SK-N-SH treated with all-trans-retinoic acid at 6 μM for 48 hours (cell line): Measurements from ENCODE around the gene PLEKHA3.
"Not testable (repeated sequence)": the region's sequence is repeated elsewhere in the genome, so short reads cannot be mapped to it uniquely, and the experiment has no call there.

Source experiments
- ATAC-seq: fragments of 200-7000 bp; cut with Tn5 transposase; 3 replicates; pipeline ENCODE4 v1.9.1; 2020; ENCODE audit warnings: mild to moderate bottlenecking, moderate library complexity
- ARNTL ChIP-seq: fragments of 450-650 bp; formaldehyde crosslinking; IDR thresholded peaks from 2 replicates; pipeline ENCODE4 v1.5.0; 2020; ENCODE audit warnings: low read depth, mild to moderate bottlenecking, moderate library complexity, borderline replicate concordance
- BACH2 ChIP-seq: fragments of 250-450 bp; sonication (Bioruptor Pico); IDR thresholded peaks from 2 replicates; pipeline ENCODE4 v1.9.0; 2021; ENCODE audit warnings: mild to moderate bottlenecking, borderline replicate concordance
- CREB5 ChIP-seq: fragments of 250-450 bp; sonication (Bioruptor Pico); IDR thresholded peaks from 2 replicates; pipeline ENCODE4 v1.5.1; 2020; ENCODE audit warnings: low read depth, mild to moderate bottlenecking, moderate library complexity
- CSDC2 ChIP-seq: fragments of 250-450 bp; sonication (Bioruptor Pico); IDR thresholded peaks from 2 replicates; pipeline ENCODE4 v1.5.0; 2020; ENCODE audit warnings: mild to moderate bottlenecking, moderate library complexity
- CSRNP3 ChIP-seq: fragments of 250-450 bp; sonication (Bioruptor Pico); IDR thresholded peaks from 2 replicates; pipeline ENCODE4 v1.5.1; 2021; ENCODE audit warnings: mild to moderate bottlenecking, moderate library complexity
- ESRRG ChIP-seq: fragments of 250-450 bp; sonication (Bioruptor Pico); IDR thresholded peaks from 2 replicates; pipeline ENCODE4 v1.6.1; 2021; ENCODE audit warnings: mild to moderate bottlenecking
- GLIS3 ChIP-seq: fragments of 250-450 bp; sonication (Bioruptor Pico); IDR thresholded peaks from 2 replicates; pipeline ENCODE4 v1.5.0; 2020; ENCODE audit warnings: mild to moderate bottlenecking, moderate library complexity
- OSR1 ChIP-seq: fragments of 250-450 bp; sonication (Bioruptor Pico); IDR thresholded peaks from 2 replicates; pipeline ENCODE4 v1.8.0; 2022; ENCODE audit warnings: moderate library complexity, mild to moderate bottlenecking, inconsistent platforms
- PPARA ChIP-seq: fragments of 250-450 bp; sonication (Bioruptor Pico); IDR thresholded peaks from 2 replicates; pipeline ENCODE4 v1.5.0; 2020; ENCODE audit warnings: mild to moderate bottlenecking, borderline replicate concordance
- RARB ChIP-seq: fragments of 250-450 bp; sonication (Bioruptor Pico); IDR thresholded peaks from 2 replicates; pipeline ENCODE4 v1.8.0; 2021; ENCODE audit warnings: mild to moderate bottlenecking, moderate library complexity
- SNAI2 ChIP-seq: fragments of 250-450 bp; sonication (Bioruptor Pico); IDR thresholded peaks from 2 replicates; pipeline ENCODE4 v1.5.0; 2020; ENCODE audit warnings: mild to moderate bottlenecking, moderate library complexity
- TCF4 ChIP-seq: fragments of 250-450 bp; sonication (Bioruptor Pico); IDR thresholded peaks from 2 replicates; pipeline ENCODE4 v1.8.0; 2021; ENCODE audit warnings: mild to moderate bottlenecking, moderate library complexity, borderline replicate concordance
- TOX ChIP-seq: fragments of 250-450 bp; sonication (Bioruptor Pico); IDR thresholded peaks from 2 replicates; pipeline ENCODE4 v1.8.0; 2021; ENCODE audit warnings: mild to moderate bottlenecking, moderate library complexity, borderline replicate concordance
- ZC3H10 ChIP-seq: fragments of 250-450 bp; sonication (Bioruptor Pico); IDR thresholded peaks from 2 replicates; pipeline ENCODE4 v1.5.1; 2021; ENCODE audit warnings: mild to moderate bottlenecking, moderate library complexity
- ZFP3 ChIP-seq: fragments of 250-450 bp; sonication (Bioruptor Pico); IDR thresholded peaks from 2 replicates; pipeline ENCODE4 v1.5.0; 2020; ENCODE audit warnings: mild to moderate bottlenecking, moderate library complexity
- ZFP30 ChIP-seq: fragments of 450-650 bp; formaldehyde crosslinking; IDR thresholded peaks from 2 replicates; pipeline ENCODE4 v1.5.0; 2022; ENCODE audit warnings: mild to moderate bottlenecking, moderate library complexity
- ZNF565 ChIP-seq: fragments of 450-650 bp; formaldehyde crosslinking; conservative IDR thresholded peaks from 2 replicates; pipeline ENCODE4 v1.5.0; 2020; ENCODE audit warnings: low read depth, mild to moderate bottlenecking, moderate library complexity
- ZNF8 ChIP-seq: fragments of 450-650 bp; formaldehyde crosslinking; IDR thresholded peaks from 2 replicates; pipeline ENCODE4 v1.5.0; 2020; ENCODE audit warnings: mild to moderate bottlenecking, moderate library complexity
- TF ChIP-seq, protein P1 (sequence below): fragments of 250-450 bp; sonication (Bioruptor Pico); IDR thresholded peaks from 2 replicates; pipeline ENCODE4 v1.8.0; 2021; ENCODE audit warnings: low read depth, mild to moderate bottlenecking, moderate library complexity, borderline replicate concordance
- TF ChIP-seq, protein P2 (sequence below): fragments of 250-450 bp; sonication (Bioruptor Pico); IDR thresholded peaks from 2 replicates; pipeline ENCODE4 v1.8.0; 2020; ENCODE audit warnings: mild to moderate bottlenecking, moderate library complexity, borderline replicate concordance

Gene PLEKHA3

GRCh38 chr2:178521304-178522150 is 41.3 kb downstream of the PLEKHA3 start (continued):
- no peak for TF ChIP-seq ZNF565
- no peak for TF ChIP-seq BACH2 (CRISPR knock-in tag)

GRCh38 chr2:178522950-178523595 is 42.8 kb downstream of the PLEKHA3 start:
- peak; percentile 98 for ATAC-seq
- TF ChIP-seq ARNTL (no peak), BACH2 (CRISPR knock-in tag) (no peak), ZNF8 (no peak), CREB5 (CRISPR knock-in tag) (no peak), TOX (CRISPR knock-in tag) (no peak), PPARA (CRISPR knock-in tag) (no peak), OSR1 (CRISPR knock-in tag) (no peak), ZFP30 (CRISPR knock-in tag) (no peak), SNAI2 (CRISPR knock-in tag) (no peak)
- TF ChIP-seq, protein P1, sequence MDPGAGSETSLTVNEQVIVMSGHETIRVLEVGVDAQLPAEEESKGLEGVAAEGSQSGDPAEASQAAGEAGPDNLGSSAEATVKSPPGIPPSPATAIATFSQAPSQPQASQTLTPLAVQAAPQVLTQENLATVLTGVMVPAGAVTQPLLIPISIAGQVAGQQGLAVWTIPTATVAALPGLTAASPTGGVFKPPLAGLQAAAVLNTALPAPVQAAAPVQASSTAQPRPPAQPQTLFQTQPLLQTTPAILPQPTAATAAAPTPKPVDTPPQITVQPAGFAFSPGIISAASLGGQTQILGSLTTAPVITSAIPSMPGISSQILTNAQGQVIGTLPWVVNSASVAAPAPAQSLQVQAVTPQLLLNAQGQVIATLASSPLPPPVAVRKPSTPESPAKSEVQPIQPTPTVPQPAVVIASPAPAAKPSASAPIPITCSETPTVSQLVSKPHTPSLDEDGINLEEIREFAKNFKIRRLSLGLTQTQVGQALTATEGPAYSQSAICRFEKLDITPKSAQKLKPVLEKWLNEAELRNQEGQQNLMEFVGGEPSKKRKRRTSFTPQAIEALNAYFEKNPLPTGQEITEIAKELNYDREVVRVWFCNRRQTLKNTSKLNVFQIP (CRISPR knock-in tag), result no peak
- TF ChIP-seq, protein P2, sequence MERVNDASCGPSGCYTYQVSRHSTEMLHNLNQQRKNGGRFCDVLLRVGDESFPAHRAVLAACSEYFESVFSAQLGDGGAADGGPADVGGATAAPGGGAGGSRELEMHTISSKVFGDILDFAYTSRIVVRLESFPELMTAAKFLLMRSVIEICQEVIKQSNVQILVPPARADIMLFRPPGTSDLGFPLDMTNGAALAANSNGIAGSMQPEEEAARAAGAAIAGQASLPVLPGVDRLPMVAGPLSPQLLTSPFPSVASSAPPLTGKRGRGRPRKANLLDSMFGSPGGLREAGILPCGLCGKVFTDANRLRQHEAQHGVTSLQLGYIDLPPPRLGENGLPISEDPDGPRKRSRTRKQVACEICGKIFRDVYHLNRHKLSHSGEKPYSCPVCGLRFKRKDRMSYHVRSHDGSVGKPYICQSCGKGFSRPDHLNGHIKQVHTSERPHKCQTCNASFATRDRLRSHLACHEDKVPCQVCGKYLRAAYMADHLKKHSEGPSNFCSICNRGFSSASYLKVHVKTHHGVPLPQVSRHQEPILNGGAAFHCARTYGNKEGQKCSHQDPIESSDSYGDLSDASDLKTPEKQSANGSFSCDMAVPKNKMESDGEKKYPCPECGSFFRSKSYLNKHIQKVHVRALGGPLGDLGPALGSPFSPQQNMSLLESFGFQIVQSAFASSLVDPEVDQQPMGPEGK (CRISPR knock-in tag), result no peak

GRCh38 chr2:178523596-178524134 is 43.4 kb downstream of the PLEKHA3 start:
- TF ChIP-seq RARB, result no peak
- TF ChIP-seq GLIS3 (CRISPR knock-in tag), result no peak
- TF ChIP-seq TOX (CRISPR knock-in tag), result no peak
- no peak for TF ChIP-seq CSRNP3 (CRISPR knock-in tag)
- TF ChIP-seq SNAI2 (CRISPR knock-in tag), result no peak
- TF ChIP-seq ESRRG (CRISPR knock-in tag), result no peak
- TF ChIP-seq, protein P1 (CRISPR knock-in tag), result no peak
- TF ChIP-seq ZC3H10, result no peak
- TF ChIP-seq ZFP30 (CRISPR knock-in tag), result no peak
- TF ChIP-seq PPARA (CRISPR knock-in tag), result no peak
- no peak for TF ChIP-seq OSR1 (CRISPR knock-in tag)
- TF ChIP-seq CSDC2 (CRISPR knock-in tag), result no peak
- no peak for TF ChIP-seq TCF4 (CRISPR knock-in tag)
- no peak for TF ChIP-seq ZFP3 (CRISPR knock-in tag)
- TF ChIP-seq BACH2 (CRISPR knock-in tag), result no peak
- TF ChIP-seq CREB5 (CRISPR knock-in tag), result no peak
- ATAC-seq, result peak; percentile 66

- ATAC-seq, result not testable (repeated sequence)
Observed at GRCh38 chr2:178525010-178525409, 44.8 kb downstream of the PLEKHA3 start.

GRCh38 chr2:178525460-178525859 is 45.2 kb downstream of the PLEKHA3 start:
- ATAC-seq, result not testable (repeated sequence)
